ENCODE measurements around the gene TMEM92.
"Not testable (repeated sequence)": the region's sequence is repeated elsewhere in the genome, so short reads cannot be mapped to it uniquely, and the experiment has no call there.

Gene TMEM92

GRCh38 chr17:50261051-50261915 is 13.0 kb upstream of the TMEM92 start:
- FAIRE-seq, result no peak
- DNase-seq (ENCODE audit: insufficient read length, low spot score), result no peak

- FAIRE-seq, result no peak
- DNase-seq (ENCODE audit: insufficient read length, low spot score), result no peak
Observed at GRCh38 chr17:50262001-50262794, 12.1 kb upstream of the TMEM92 start.

GRCh38 chr17:50263331-50264262 is 10.7 kb upstream of the TMEM92 start:
- DNase-seq (ENCODE audit: insufficient read length, low spot score) (no peak), FAIRE-seq (no peak)

- DNase-seq (ENCODE audit: insufficient read length, low spot score) (no peak), FAIRE-seq (peak; percentile 49)
Observed at GRCh38 chr17:50264263-50265113, 9.8 kb upstream of the TMEM92 start.

- DNase-seq (ENCODE audit: insufficient read length, low spot score) (no peak), FAIRE-seq (peak; percentile 16)
Observed at GRCh38 chr17:50265212-50265611, 9.1 kb upstream of the TMEM92 start.

GRCh38 chr17:50265690-50266315 is 8.5 kb upstream of the TMEM92 start:
- FAIRE-seq (no peak), DNase-seq (ENCODE audit: insufficient read length, low spot score) (no peak)

GRCh38 chr17:50266384-50267073 is 7.7 kb upstream of the TMEM92 start:
- DNase-seq (ENCODE audit: insufficient read length, low spot score), result peak; percentile 81

GRCh38 chr17:50267074-50267841 is 7.0 kb upstream of the TMEM92 start:
- no peak for DNase-seq (ENCODE audit: insufficient read length, low spot score)
- peak; percentile 92 for FAIRE-seq

More at GRCh38 chr17:50266384-50267073, 7.7 kb upstream of the TMEM92 start:
- FAIRE-seq, result peak; percentile 99

- DNase-seq (ENCODE audit: insufficient read length, low spot score) (no peak), FAIRE-seq (no peak)
Observed at GRCh38 chr17:50268026-50268425, 6.2 kb upstream of the TMEM92 start.

GRCh38 chr17:50268743-50269275 is 5.5 kb upstream of the TMEM92 start:
- FAIRE-seq (no peak), DNase-seq (ENCODE audit: insufficient read length, low spot score) (no peak)

GRCh38 chr17:50269477-50270434 is 4.5 kb upstream of the TMEM92 start:
- FAIRE-seq (peak; percentile 94), DNase-seq (ENCODE audit: insufficient read length, low spot score) (peak; percentile 78)

- no peak for FAIRE-seq
- DNase-seq (ENCODE audit: insufficient read length, low spot score), result no peak
Observed at GRCh38 chr17:50270435-50271362, 3.6 kb upstream of the TMEM92 start.

GRCh38 chr17:50271363-50271750 is 2.9 kb upstream of the TMEM92 start:
- DNase-seq (ENCODE audit: insufficient read length, low spot score); FAIRE-seq: not testable (repeated sequence)

- DNase-seq (ENCODE audit: insufficient read length, low spot score) (no peak), FAIRE-seq (no peak)
Observed at GRCh38 chr17:50272246-50272645, 2.0 kb upstream of the TMEM92 start.

All from HTR-8/SVneo (cell line).